Loucy (cell line): ENCODE data around the gene C2CD4D.

Source experiments
- H2AFZ ChIP-seq: fragments of 200-600 bp; sonication (generic); 2 replicates; pipeline ENCODE4 v1.6.0; 2016; ENCODE audit warnings: antibody characterized with exemption, mild to moderate bottlenecking, low read length, moderate library complexity
- H3F3A ChIP-seq: fragments of 200-600 bp; 2 replicates; pipeline ENCODE4 v1.6.0; 2016; ENCODE audit warnings: antibody characterized with exemption, low read depth, mild to moderate bottlenecking
- H3K27me3 ChIP-seq: fragments of 200-600 bp; sonication (generic); 2 replicates; pipeline ENCODE4 v1.6.1; 2014; ENCODE audit warnings: low read length, mild to moderate bottlenecking; ENCODE audit not compliant: insufficient read depth, poor library complexity, severe bottlenecking
- H3K36me3 ChIP-seq: fragments of 200-600 bp; sonication (generic); 2 replicates; pipeline ENCODE4 v1.6.1; 2016; ENCODE audit warnings: low read length; ENCODE audit not compliant: insufficient read depth
- H3K4me1 ChIP-seq: fragments of 200-600 bp; sonication (generic); 2 replicates; pipeline ENCODE4 v1.5.1; 2014; ENCODE audit warnings: low read length, mild to moderate bottlenecking; ENCODE audit not compliant: insufficient read depth, poor library complexity, severe bottlenecking
- H3K4me2 ChIP-seq: fragments of 200-600 bp; sonication (generic); 2 replicates; pipeline ENCODE4 v1.6.0; 2014; ENCODE audit warnings: antibody characterized with exemption, low read length, low read depth, mild to moderate bottlenecking; ENCODE audit not compliant: poor library complexity, severe bottlenecking
- H3K4me3 ChIP-seq: fragments of 200-600 bp; sonication (generic); 2 replicates; pipeline ENCODE4 v1.5.1; 2014; ENCODE audit warnings: low read length, mild to moderate bottlenecking, mixed read lengths; ENCODE audit not compliant: poor library complexity, severe bottlenecking
- H3K79me2 ChIP-seq: fragments of 200-600 bp; sonication (generic); 2 replicates; pipeline ENCODE4 v1.6.1; 2014; ENCODE audit warnings: low read length; ENCODE audit not compliant: insufficient read depth
- H3K9ac ChIP-seq: fragments of 200-600 bp; sonication (generic); 2 replicates; pipeline ENCODE4 v1.6.0; 2014; ENCODE audit warnings: mild to moderate bottlenecking, low read depth, low read length, moderate library complexity; ENCODE audit not compliant: poor library complexity, severe bottlenecking
- H3K9me2 ChIP-seq: fragments of 200-600 bp; sonication (generic); replicated peaks from 2 replicates; pipeline ENCODE4 v1.6.1; 2016; ENCODE audit warnings: low read depth, low read length, mixed read lengths
- H3K9me3 ChIP-seq: fragments of 200-600 bp; sonication (generic); 2 replicates; pipeline ENCODE4 v1.6.1; 2014; ENCODE audit warnings: mild to moderate bottlenecking, antibody characterized with exemption, low read length, low read depth; ENCODE audit not compliant: insufficient read depth
- H4K20me1 ChIP-seq: fragments of 200-600 bp; sonication (generic); 2 replicates; pipeline ENCODE4 v1.6.0; 2014; ENCODE audit warnings: antibody characterized with exemption, low read length, mild to moderate bottlenecking; ENCODE audit not compliant: insufficient read depth, poor library complexity, severe bottlenecking
- CTCF ChIP-seq: fragments of 200-600 bp; sonication (generic); conservative IDR thresholded peaks from 2 replicates; pipeline ENCODE4 v1.5.1; 2014; ENCODE audit warnings: mild to moderate bottlenecking, antibody characterized with exemption, low read length
- EZH2phosphoT487 ChIP-seq: fragments of 200-600 bp; IDR thresholded peaks from 2 replicates; pipeline ENCODE4 v1.6.1; 2018; ENCODE audit warnings: antibody characterized with exemption, mild to moderate bottlenecking, moderate library complexity, borderline replicate concordance

Gene C2CD4D

GRCh38 chr1:151801846-151802245 lies 37.8 kb downstream of the C2CD4D start:
- Histone ChIP-seq H3K9me2 (no peaks in the 10 kb centered on the region), H3K27me3 (no peaks in the 10 kb centered on the region), H3K9ac (no peak overlapping the region), H3K4me1 (no peaks in the 10 kb centered on the region), H3F3A (no peaks in the 10 kb centered on the region), H2AFZ (no peak overlapping the region), H3K4me2 (no peak overlapping the region), H3K4me3 (no peak overlapping the region), H3K79me2 (no peaks in the 10 kb centered on the region), H3K36me3 (no peaks in the 10 kb centered on the region), H3K9me3 (no peaks in the 10 kb centered on the region), H4K20me1 (no peaks in the 10 kb centered on the region)
- TF ChIP-seq EZH2phosphoT487 (no peak), CTCF (no peak)

- no peaks in the 10 kb centered on the region for H3K27me3 ChIP-seq
- no peaks in the 10 kb centered on the region for H3K9me3 ChIP-seq
- H3K4me1 ChIP-seq, result no peaks in the 10 kb centered on the region
- H3K9ac ChIP-seq, result no peak overlapping the region
- no peaks in the 10 kb centered on the region for H3K9me2 ChIP-seq
- no peaks in the 10 kb centered on the region for H3K36me3 ChIP-seq
- H3K4me3 ChIP-seq, result no peak overlapping the region
- no peaks in the 10 kb centered on the region for H3K79me2 ChIP-seq
- TF ChIP-seq EZH2phosphoT487, result no peak
- TF ChIP-seq CTCF, result no peak
- H3K4me2 ChIP-seq, result no peak overlapping the region
- no peaks in the 10 kb centered on the region for H4K20me1 ChIP-seq
- H3F3A ChIP-seq, result no peaks in the 10 kb centered on the region
- no peak overlapping the region for H2AFZ ChIP-seq
These were observed 38.3 kb downstream of the C2CD4D start for GRCh38 chr1:151801310-151801820.

- no peaks in the 10 kb centered on the region for H3K36me3 ChIP-seq
- no peak overlapping the region for H2AFZ ChIP-seq
- H3K9ac ChIP-seq, result no peak overlapping the region
- H3K9me3 ChIP-seq, result no peaks in the 10 kb centered on the region
- no peaks in the 10 kb centered on the region for H3K79me2 ChIP-seq
- H3K4me3 ChIP-seq, result no peak overlapping the region
- no peaks in the 10 kb centered on the region for H3F3A ChIP-seq
- H3K9me2 ChIP-seq, result no peaks in the 10 kb centered on the region
- no peaks in the 10 kb centered on the region for H3K27me3 ChIP-seq
- no peaks in the 10 kb centered on the region for H4K20me1 ChIP-seq
- TF ChIP-seq CTCF (no peak), EZH2phosphoT487 (no peak)
- no peak overlapping the region for H3K4me2 ChIP-seq
- no peaks in the 10 kb centered on the region for H3K4me1 ChIP-seq
These were observed 38.8 kb downstream of the C2CD4D start for GRCh38 chr1:151800830-151801229.
